ENCODE measurements around the gene HSP90AB1. TPM values are rescaled to one million over a fixed set of nuclear protein-coding genes. Genes with fewer than 3 reads are reported as not detected.

HSP90AB1 gene
- total and polyA plus RNA-seq, 2 donors, result 252 to 772 TPM

GRCh38 chr6:44250067-44250717, 3.3 kb downstream of the HSP90AB1 start:
- H3K36me3 ChIP-seq (ENCODE audit: control insufficient read depth in 2 of 2, insufficient read depth in 2 of 2, low read length in 1 of 2), result peaks cover 59 to 71% of the 10 kb centered on the region in 2 donors
- no peak for DNase-seq (ENCODE audit: low read depth in 6 of 9, low spot score in 9 of 9)
- no peaks in the 10 kb centered on the region for H3K9me3 ChIP-seq (ENCODE audit: control insufficient read depth in 2 of 2, insufficient read depth in 1 of 2, low read length in 1 of 2)
- H3K27me3 ChIP-seq (ENCODE audit: control insufficient read depth in 2 of 2, insufficient read depth in 1 of 2, low read length in 1 of 2), result no peaks in the 10 kb centered on the region
- no peak overlapping the region for H3K27ac ChIP-seq (ENCODE audit: low read depth in 1 of 2, low read length in 1 of 2)
- 94% methylated on average over 6 of the region's 6 CpGs for WGBS
- H3K4me1 ChIP-seq (ENCODE audit: control insufficient read depth in 2 of 2, insufficient read depth in 2 of 2, low read length in 2 of 2), result peaks cover 16 to 31% of the 10 kb centered on the region in 2 donors
- H3K4me3 ChIP-seq (ENCODE audit: low read length in 2 of 2), result no peak overlapping the region

GRCh38 chr6:44250718-44251123, 3.8 kb downstream of the HSP90AB1 start:
- Histone ChIP-seq H3K9me3 (ENCODE audit: control insufficient read depth in 2 of 2, insufficient read depth in 1 of 2, low read length in 1 of 2) (no peaks in the 10 kb centered on the region), H3K27ac (ENCODE audit: low read depth in 1 of 2, low read length in 1 of 2) (no peak overlapping the region), H3K27me3 (ENCODE audit: control insufficient read depth in 2 of 2, insufficient read depth in 1 of 2, low read length in 1 of 2) (no peaks in the 10 kb centered on the region), H3K4me1 (ENCODE audit: control insufficient read depth in 2 of 2, insufficient read depth in 2 of 2, low read length in 2 of 2) (peaks cover 14 to 32% of the 10 kb centered on the region in 2 donors), H3K4me3 (ENCODE audit: low read length in 2 of 2) (no peak overlapping the region), H3K36me3 (ENCODE audit: control insufficient read depth in 2 of 2, insufficient read depth in 2 of 2, low read length in 1 of 2) (peaks cover 61 to 74% of the 10 kb centered on the region in 2 donors)
- DNase-seq (ENCODE audit: low read depth in 6 of 9, low spot score in 9 of 9), result no peak
- WGBS, result 98% methylated on average over 3 of the region's 3 CpGs

- DNase-seq (ENCODE audit: low read depth in 6 of 9, low spot score in 9 of 9), result no peak
- Histone ChIP-seq H3K4me1 (ENCODE audit: control insufficient read depth in 2 of 2, insufficient read depth in 2 of 2, low read length in 2 of 2) (peaks cover 16 to 39% of the 10 kb centered on the region in 2 donors), H3K27ac (ENCODE audit: low read depth in 1 of 2, low read length in 1 of 2) (no peak overlapping the region)
Measured at GRCh38 chr6:44251576-44252524, 4.9 kb downstream of the HSP90AB1 start.

GRCh38 chr6:44253307-44254101, 6.6 kb downstream of the HSP90AB1 start:
- DNase-seq (ENCODE audit: low read depth in 6 of 9, low spot score in 9 of 9), result peak in 1 of 9 donors; percentile 57
- Histone ChIP-seq H3K4me3 (ENCODE audit: low read length in 2 of 2) (no peak overlapping the region), H3K4me1 (ENCODE audit: control insufficient read depth in 2 of 2, insufficient read depth in 2 of 2, low read length in 2 of 2) (peaks cover 14 to 37% of the 10 kb centered on the region in 2 donors), H3K27ac (ENCODE audit: low read depth in 1 of 2, low read length in 1 of 2) (no peak overlapping the region), H3K27me3 (ENCODE audit: control insufficient read depth in 2 of 2, insufficient read depth in 1 of 2, low read length in 1 of 2) (no peaks in the 10 kb centered on the region), H3K9me3 (ENCODE audit: control insufficient read depth in 2 of 2, insufficient read depth in 1 of 2, low read length in 1 of 2) (no peaks in the 10 kb centered on the region), H3K36me3 (ENCODE audit: control insufficient read depth in 2 of 2, insufficient read depth in 2 of 2, low read length in 1 of 2) (peaks cover 61 to 74% of the 10 kb centered on the region in 2 donors)
- 84% methylated on average over 10 of the region's 10 CpGs for WGBS

More at GRCh38 chr6:44251576-44252524, 4.9 kb downstream of the HSP90AB1 start:
- no peaks in the 10 kb centered on the region for H3K27me3 ChIP-seq (ENCODE audit: control insufficient read depth in 2 of 2, insufficient read depth in 1 of 2, low read length in 1 of 2)
- no peak overlapping the region for H3K4me3 ChIP-seq (ENCODE audit: low read length in 2 of 2)
- H3K36me3 ChIP-seq (ENCODE audit: control insufficient read depth in 2 of 2, insufficient read depth in 2 of 2, low read length in 1 of 2), result peaks cover 61 to 74% of the 10 kb centered on the region in 2 donors
- WGBS, result 96% methylated on average over 14 of the region's 14 CpGs
- H3K9me3 ChIP-seq (ENCODE audit: control insufficient read depth in 2 of 2, insufficient read depth in 1 of 2, low read length in 1 of 2), result no peaks in the 10 kb centered on the region

GRCh38 chr6:44254191-44255104, 7.5 kb downstream of the HSP90AB1 start:
- no peak overlapping the region for H3K27ac ChIP-seq (ENCODE audit: low read depth in 1 of 2, low read length in 1 of 2)
- no peak for DNase-seq (ENCODE audit: low read depth in 6 of 9, low spot score in 9 of 9)
- H3K9me3 ChIP-seq (ENCODE audit: control insufficient read depth in 2 of 2, insufficient read depth in 1 of 2, low read length in 1 of 2), result no peaks in the 10 kb centered on the region
- H3K27me3 ChIP-seq (ENCODE audit: control insufficient read depth in 2 of 2, insufficient read depth in 1 of 2, low read length in 1 of 2), result no peaks in the 10 kb centered on the region
- 95% methylated on average over 12 of the region's 12 CpGs for WGBS
- peaks cover 7 to 30% of the 10 kb centered on the region in 2 donors for H3K4me1 ChIP-seq (ENCODE audit: control insufficient read depth in 2 of 2, insufficient read depth in 2 of 2, low read length in 2 of 2)
- peaks cover 57 to 73% of the 10 kb centered on the region in 2 donors for H3K36me3 ChIP-seq (ENCODE audit: control insufficient read depth in 2 of 2, insufficient read depth in 2 of 2, low read length in 1 of 2)
- no peak overlapping the region for H3K4me3 ChIP-seq (ENCODE audit: low read length in 2 of 2)

GRCh38 chr6:44255105-44255808, 8.4 kb downstream of the HSP90AB1 start:
- no peaks in the 10 kb centered on the region for H3K27me3 ChIP-seq (ENCODE audit: control insufficient read depth in 2 of 2, insufficient read depth in 1 of 2, low read length in 1 of 2)
- peaks cover 56 to 73% of the 10 kb centered on the region in 2 donors for H3K36me3 ChIP-seq (ENCODE audit: control insufficient read depth in 2 of 2, insufficient read depth in 2 of 2, low read length in 1 of 2)
- no peaks in the 10 kb centered on the region for H3K9me3 ChIP-seq (ENCODE audit: control insufficient read depth in 2 of 2, insufficient read depth in 1 of 2, low read length in 1 of 2)
- H3K4me1 ChIP-seq (ENCODE audit: control insufficient read depth in 2 of 2, insufficient read depth in 2 of 2, low read length in 2 of 2), result peaks cover 7 to 30% of the 10 kb centered on the region in 2 donors
- 93% methylated on average over 16 of the region's 16 CpGs for WGBS
- H3K4me3 ChIP-seq (ENCODE audit: low read length in 2 of 2), result no peak overlapping the region
- peak overlapping the region in 1 of 2 donors; percentile 59 for H3K27ac ChIP-seq (ENCODE audit: low read depth in 1 of 2, low read length in 1 of 2)
- DNase-seq (ENCODE audit: low read depth in 6 of 9, low spot score in 9 of 9), result no peak

GRCh38 chr6:44255871-44256774, 9.2 kb downstream of the HSP90AB1 start:
- peaks cover 48 to 72% of the 10 kb centered on the region in 2 donors for H3K36me3 ChIP-seq (ENCODE audit: control insufficient read depth in 2 of 2, insufficient read depth in 2 of 2, low read length in 1 of 2)
- peaks cover 7 to 30% of the 10 kb centered on the region in 2 donors for H3K4me1 ChIP-seq (ENCODE audit: control insufficient read depth in 2 of 2, insufficient read depth in 2 of 2, low read length in 2 of 2)
- no peaks in the 10 kb centered on the region for H3K27me3 ChIP-seq (ENCODE audit: control insufficient read depth in 2 of 2, insufficient read depth in 1 of 2, low read length in 1 of 2)
- no peak for DNase-seq (ENCODE audit: low read depth in 6 of 9, low spot score in 9 of 9)
- 32% methylated on average over 15 of the region's 15 CpGs for WGBS
- H3K9me3 ChIP-seq (ENCODE audit: control insufficient read depth in 2 of 2, insufficient read depth in 1 of 2, low read length in 1 of 2), result no peaks in the 10 kb centered on the region
- H3K4me3 ChIP-seq (ENCODE audit: low read length in 2 of 2), result peak overlapping the region; percentile 77 to 78
- peak overlapping the region; percentile 59 to 87 for H3K27ac ChIP-seq (ENCODE audit: low read depth in 1 of 2, low read length in 1 of 2)
